ENCODE measurements around the gene IL3. TPM values are rescaled to one million over a fixed set of nuclear protein-coding genes. Genes with fewer than 3 reads are reported as not detected.

IL3 gene
- total and polyA plus RNA-seq, 2 experiments from 2014 or later: 0.37 TPM; not detected in 1

- no peak overlapping the region for H3K4me2 ChIP-seq
- H4K20me1 ChIP-seq (ENCODE audit: insufficient read depth, poor library complexity, severe bottlenecking): no peaks in the 10 kb centered on the region
- no peak overlapping the region for H3K4me3 ChIP-seq
- no peak overlapping the region for H2AFZ ChIP-seq
- 83% methylated on average over 3 of the region's 3 CpGs for WGBS (ENCODE audit: low lambda C conversion rate, missing lambda C conversion rate)
- no peaks in the 10 kb centered on the region for H3K27me3 ChIP-seq
- H3K27ac ChIP-seq: no peak overlapping the region
- H3K4me1 ChIP-seq (ENCODE audit: insufficient read depth): no peaks in the 10 kb centered on the region
- DNase-seq (ENCODE audit: low spot score): no peak
- H3K79me2 ChIP-seq: no peaks in the 10 kb centered on the region
- no peaks in the 10 kb centered on the region for H3K36me3 ChIP-seq (replicated peaks; ENCODE audit: insufficient read depth, low read depth)
- H3K9me2 ChIP-seq (replicated peaks; ENCODE audit: insufficient read depth): no peaks in the 10 kb centered on the region
- H3K9me3 ChIP-seq (ENCODE audit: low read depth): no peaks in the 10 kb centered on the region
- no peak for TF ChIP-seq CTCF (IDR thresholded peaks at IDR 0.05; ENCODE audit: poor library complexity)
- no peak for TF ChIP-seq EZH2 (IDR thresholded peaks at IDR 0.05; ENCODE audit: borderline replicate concordance)
- TF ChIP-seq EZH2phosphoT487 (IDR thresholded peaks at IDR 0.05; ENCODE audit: low read depth, severe bottlenecking, unreplicated experiment): no peak
These were observed 51.7 kb downstream of the IL3 start for GRCh38 chr5:132112111-132112510.

Small RNA genes lying within 50 kb of the gene (small RNA-seq; reads per million reads assigned to genes)
- not detected for gene RF00285

Other genes starting within 250 kb of the IL3 start
- gene MEIKIN, start 115.0 kb upstream of the IL3 start, total RNA-seq: not detected in 2 replicates
- not detected in 2 replicates for gene MEIKIN, start 115.0 kb upstream of the IL3 start, polyA plus RNA-seq
- 1.2 and 2.4 TPM in 2 replicates for gene ACSL6, start 49.0 kb upstream of the IL3 start, total RNA-seq
- 0.75 and 1.7 TPM in 2 replicates for gene ACSL6, start 49.0 kb upstream of the IL3 start, polyA plus RNA-seq
- gene CSF2, start 13.1 kb downstream of the IL3 start, total RNA-seq: 1.0 TPM in 1 of 2 replicates, not detected in the other
- gene CSF2, start 13.1 kb downstream of the IL3 start, polyA plus RNA-seq: not detected in 2 replicates
- 139 and 140 TPM in 2 replicates for gene P4HA2, start 167.2 kb downstream of the IL3 start, total RNA-seq
- 217 and 246 TPM in 2 replicates for gene P4HA2, start 167.2 kb downstream of the IL3 start, polyA plus RNA-seq
- 7.3 and 16.4 TPM in 2 replicates for gene PDLIM4, start 197.0 kb downstream of the IL3 start, total RNA-seq
- gene PDLIM4, start 197.0 kb downstream of the IL3 start, polyA plus RNA-seq: 102 and 125 TPM in 2 replicates
- 1.4 and 2.5 TPM in 2 replicates for gene SLC22A4, start 233.7 kb downstream of the IL3 start, total RNA-seq
- gene SLC22A4, start 233.7 kb downstream of the IL3 start, polyA plus RNA-seq: 3.3 and 4.9 TPM in 2 replicates

Measured in hepatocyte (in vitro differentiated cells).